GM21619 (cell line): ENCODE data around the gene TEPSIN.

Source experiments
- ATAC-seq: cut with Tn5 transposase; IDR thresholded peaks from one replicate; pipeline ENCODE4 v1.9.1; 2021; ENCODE audit not compliant: unreplicated experiment

TEPSIN gene

GRCh38 chr17:81238815-81239713 lies at the start of gene TEPSIN, which contains the start of gene NDUFAF8:
Gene TEPSIN (minus strand): TSS chr17:81239055. CDS start chr17:81239033, 22 bp downstream.
Gene NDUFAF8 (plus strand): TSS chr17:81239318. CDS start chr17:81239364, 46 bp downstream.
- ATAC-seq = peak; percentile 86

GRCh38 chr17:81287741-81288430 lies 49.0 kb upstream of the TEPSIN start:
- no peak for ATAC-seq

GRCh38 chr17:81287152-81287551 lies 48.3 kb upstream of the TEPSIN start:
- no peak for ATAC-seq

- ATAC-seq = no peak
Observed at GRCh38 chr17:81286491-81287145, 47.8 kb upstream of the TEPSIN start.

- ATAC-seq = no peak
Observed at GRCh38 chr17:81285894-81286293, 47.0 kb upstream of the TEPSIN start.

GRCh38 chr17:81285179-81285878 lies 46.5 kb upstream of the TEPSIN start:
- ATAC-seq = no peak

- ATAC-seq = no peak
Observed at GRCh38 chr17:81282876-81283275, 44.0 kb upstream of the TEPSIN start.

- ATAC-seq = no peak
Observed at GRCh38 chr17:81282141-81282540, 43.3 kb upstream of the TEPSIN start.

GRCh38 chr17:81280571-81280970 lies 41.7 kb upstream of the TEPSIN start:
- ATAC-seq = no peak

GRCh38 chr17:81279278-81280275 lies 40.7 kb upstream of the TEPSIN start:
- no peak for ATAC-seq

- ATAC-seq = no peak
Observed at GRCh38 chr17:81278831-81279230, 40.0 kb upstream of the TEPSIN start.

- no peak for ATAC-seq
Observed at GRCh38 chr17:81277946-81278693, 39.3 kb upstream of the TEPSIN start.

- ATAC-seq = no peak
Observed at GRCh38 chr17:81277421-81277820, 38.6 kb upstream of the TEPSIN start.

GRCh38 chr17:81276781-81277180 lies 37.9 kb upstream of the TEPSIN start:
- no peak for ATAC-seq

GRCh38 chr17:81274471-81274855 lies 35.6 kb upstream of the TEPSIN start:
- no peak for ATAC-seq

- ATAC-seq = no peak
Observed at GRCh38 chr17:81273698-81274470, 35.0 kb upstream of the TEPSIN start.

GRCh38 chr17:81272616-81273015 lies 33.8 kb upstream of the TEPSIN start:
- ATAC-seq = no peak

GRCh38 chr17:81271226-81271625 lies 32.4 kb upstream of the TEPSIN start:
- no peak for ATAC-seq
